Heart right ventricle (tissue), 16 donors: Measurements from ENCODE around the gene TAGLN2. TPM values are rescaled to one million over a fixed set of nuclear protein-coding genes. Genes with fewer than 3 reads are reported as not detected.

Experiments used
- ATAC-seq, 8 donors: fragments of 200-7000 bp; cut with Tn5 transposase; one replicate each; pipeline ENCODE4 v1.9.1; 2020; ENCODE audit warnings: mild to moderate bottlenecking in 8 of 8, moderate library complexity in 8 of 8, moderate number of reproducible peaks in 1 of 8
- DNase-seq, 2 donors: peaks; one replicate each; pipeline ENCODE4 v3.0.0-alpha.2; 2020
- H3K27ac ChIP-seq, 10 donors: fragments of 200-600 bp; sonication (generic) in 2 of 10; one replicate each; pipeline versions ENCODE4 v1.5.0 to v1.8.0; 2020 to 2022; ENCODE audit warnings: mild to moderate bottlenecking in 3 of 10
- H3K27me3 ChIP-seq, 7 donors: fragments of 200-600 bp; one replicate each; pipeline ENCODE4 v1.8.0; 2021 to 2022; ENCODE audit warnings: mild to moderate bottlenecking in 2 of 7
- H3K36me3 ChIP-seq, 9 donors: fragments of 200-600 bp; sonication (generic) in 1 of 9; one replicate each; pipeline versions ENCODE4 v1.5.0 to v1.8.0; 2020 to 2022; ENCODE audit warnings: mild to moderate bottlenecking in 2 of 9
- H3K4me1 ChIP-seq, 9 donors: fragments of 200-600 bp; sonication (generic) in 1 of 9; one replicate each; pipeline versions ENCODE4 v1.5.0 to v1.8.0; 2020 to 2022; ENCODE audit warnings: mild to moderate bottlenecking in 4 of 9
- H3K4me3 ChIP-seq, 10 donors: fragments of 200-600 bp; sonication (generic) in 2 of 10; one replicate each; pipeline versions ENCODE4 v1.5.0 to v1.8.0; 2020 to 2022; ENCODE audit warnings: mild to moderate bottlenecking in 7 of 10, moderate library complexity in 2 of 10
- H3K9me3 ChIP-seq, 11 donors: fragments of 200-600 bp in 10 of 11; sonication (generic) in 2 of 11; one replicate each; pipeline versions ENCODE4 v1.5.0 to v1.8.0; 2013 to 2022; ENCODE audit warnings: mild to moderate bottlenecking in 2 of 11, control low read depth in 1 of 11, moderate library complexity in 1 of 11
- CTCF ChIP-seq, 9 donors: fragments of 200-600 bp; sonication (generic) in 2 of 9; IDR thresholded peaks; one replicate each; pipeline versions ENCODE4 v1.5.0 to v1.8.0; 2021 to 2022; ENCODE audit warnings: antibody characterized with exemption in 9 of 9, mild to moderate bottlenecking in 5 of 9, moderate library complexity in 1 of 9
- WGBS, 2 donors: extraction: QIAGEN DNeasy Blood & Tissue Kit; methylation state at CpG; one replicate each; pipeline ENCODE4 v1.1.7; 2013; ENCODE audit warnings: inconsistent platforms in 1 of 2; 5-methylcytosine and 5-hydroxymethylcytosine counted together
- intact Hi-C, 10 donors: fragments of 100-400 bp; cut with DNase I; formaldehyde crosslinking; loops; one replicate each; pipeline versions ENCODE4 v1.11.1 to v1.14.2; 2022
- polyA plus RNA-seq, 2 donors: library from polyadenylated mRNA; stranded (reverse); fragments of 200-250 nt; gene quantifications; one replicate each; pipeline ENCODE4 v1.2.3, GENCODE V29; 2013
- total RNA-seq, 10 donors: library from RNA; stranded (reverse); fragmentation: NEBNext Ultra II Directional in 3 of 10; extraction: Animal tissue kit (Norgen Biotek cat#: 25700) in 3 of 10; gene quantifications; one replicate each; pipeline versions ENCODE4 v1.2.1 to v1.2.4, GENCODE V29; 2021 to 2023
- donor health status: Arrhythmogenic right ventricular cardiomyopathy.
- donor health status: ischemic (EF 13 %, LVEDD 7.1; RV severe dilation, severe dysfunction).
- donor health status: healthy with polysubstance abuse.
- donor health status: DM: no; HTN: yes; CAD: no.
- donor health status: DM: no; HTN: no; CAD: no.
- donor health status: ischemic (EF 25% LVEDD 6.9; RV normal size, moderate dysfunction).
- donor health status: ischemic (EF 25% LVEDD 5.7; RV mildly dilated, moderate dysfunction).
- donor health status: healthy.
- donor health status: DM: yes; HTN: yes; CAD: no.
- donor health status: Ischemic cardiomyopathy.
- donor health status: ischemic (EF 35%, LVEDD 5.7; RV mildly dilated, moderate dysfunction).
- donor health status: nonischemic (EF 11% LVEDD 7.7; RV severe dilation, severe dysfunction).
- donor health status: DM: yes; HTN: yes; CAD: no.
- donor health status: PGD.
- donor health status: ischemic (EF 29% LVEDD 5.4; RV normal size, mild dysfunction).
- donor health status: nonischemic (EF 23%, LVEDD 6.1; RV moderate dilation, normal function).

Gene TAGLN2
- total and polyA plus RNA-seq, 12 donors, result 65.9 to 283 (median 103) TPM

- ATAC-seq (no peak), DNase-seq (no peak)
- intact Hi-C loops, result no loop called here
- H3K36me3 ChIP-seq, result no peaks in the 10 kb centered on the region
- H3K27me3 ChIP-seq, result peaks cover 0 to 23% (median 6%) of the 10 kb centered on the region in 7 donors
- no peaks in the 10 kb centered on the region for H3K4me1 ChIP-seq
- H3K27ac ChIP-seq, result no peak overlapping the region
- no peak for TF ChIP-seq CTCF (IDR thresholded peaks at IDR 0.05)
- H3K9me3 ChIP-seq, result no peaks in the 10 kb centered on the region
- 60 to 69% methylated on average over 3 of the region's 3 CpGs for WGBS, 2 donors
- H3K4me3 ChIP-seq, result no peak overlapping the region
Observed at GRCh38 chr1:159964144-159964543, 38.8 kb upstream of the TAGLN2 start.

GRCh38 chr1:159962176-159962575, 36.9 kb upstream of the TAGLN2 start:
- Histone ChIP-seq H3K4me3 (no peak overlapping the region), H3K9me3 (no peaks in the 10 kb centered on the region), H3K36me3 (no peaks in the 10 kb centered on the region), H3K27ac (no peak overlapping the region), H3K4me1 (no peaks in the 10 kb centered on the region), H3K27me3 (peaks cover 0 to 15% (median 6%) of the 10 kb centered on the region in 7 donors)
- ATAC-seq (no peak), DNase-seq (no peak)
- TF ChIP-seq CTCF (IDR thresholded peaks at IDR 0.05), result no peak
- intact Hi-C loops, result no loop called here
- WGBS, 2 donors, result 93% methylated on average over 11 of the region's 11 CpGs

GRCh38 chr1:159961636-159962035, 36.3 kb upstream of the TAGLN2 start:
- H3K36me3 ChIP-seq, result no peaks in the 10 kb centered on the region
- TF ChIP-seq CTCF (IDR thresholded peaks at IDR 0.05), result no peak
- intact Hi-C loops, result no loop called here
- H3K4me3 ChIP-seq, result peak overlapping the region in 3 of 10 donors; percentile 0 to 14 (median 2)
- peaks cover 0 to 13% (median 6%) of the 10 kb centered on the region in 7 donors for H3K27me3 ChIP-seq
- H3K9me3 ChIP-seq, result no peaks in the 10 kb centered on the region
- ATAC-seq (no peak), DNase-seq (no peak)
- no peak overlapping the region for H3K27ac ChIP-seq
- no peaks in the 10 kb centered on the region for H3K4me1 ChIP-seq
- 83 to 93% methylated on average over 15 of the region's 15 CpGs for WGBS, 2 donors

GRCh38 chr1:159960721-159961381, 35.5 kb upstream of the TAGLN2 start:
- 45 to 51% methylated on average over 5 of the region's 5 CpGs for WGBS, 2 donors
- H3K9me3 ChIP-seq, result no peaks in the 10 kb centered on the region
- H3K27me3 ChIP-seq, result peaks cover 0 to 12% (median 2%) of the 10 kb centered on the region in 7 donors
- no peaks in the 10 kb centered on the region for H3K4me1 ChIP-seq
- no peak overlapping the region for H3K27ac ChIP-seq
- no peak for TF ChIP-seq CTCF (IDR thresholded peaks at IDR 0.05)
- no peaks in the 10 kb centered on the region for H3K36me3 ChIP-seq
- DNase-seq, result peak in 1 of 2 donors; percentile 35
- peak overlapping the region in 3 of 10 donors; percentile 0 to 14 (median 1) for H3K4me3 ChIP-seq
- peak in 5 of 8 donors; percentile 51 to 95 (median 76) for ATAC-seq
- intact Hi-C loops, result no loop called here
